Left ventricle myocardium inferior (tissue), 1 donor: Measurements from ENCODE around the gene IP6K1. TPM values are rescaled to one million over a fixed set of nuclear protein-coding genes. Genes with fewer than 3 reads are reported as not detected.

Experiments
- DNase-seq: peaks from one replicate; pipeline ENCODE4 v3.0.0-alpha.2; 2020
- H3K27ac ChIP-seq: fragments of 200-600 bp; replicated peaks from 2 replicates; pipeline ENCODE4 v1.8.0; 2021
- H3K27me3 ChIP-seq: fragments of 200-600 bp; 2 replicates; pipeline ENCODE4 v1.8.0; 2021; ENCODE audit warnings: low read depth
- H3K36me3 ChIP-seq: fragments of 200-600 bp; 2 replicates; pipeline ENCODE4 v1.8.0; 2021
- H3K4me1 ChIP-seq: fragments of 200-600 bp; 2 replicates; pipeline ENCODE4 v1.8.0; 2021
- H3K4me3 ChIP-seq: fragments of 200-600 bp; 2 replicates; pipeline ENCODE4 v1.8.0; 2021; ENCODE audit warnings: mild to moderate bottlenecking, moderate library complexity
- H3K9me3 ChIP-seq: fragments of 200-600 bp; replicated peaks from 2 replicates; pipeline ENCODE4 v1.8.0; 2021
- intact Hi-C: fragments of 100-400 bp; cut with micrococcal nuclease; formaldehyde crosslinking; loops from one replicate; pipeline ENCODE4 v1.11.0; 2022
- microRNA-seq: library from miRNA; unstranded; fragments of <30 nt; microRNA quantifications from one replicate; pipeline ENCODE4 v1.2.0, GENCODE V29; 2020
- total RNA-seq: library from RNA; stranded (reverse); fragmentation: NEBNext Ultra II Directional; extraction: Animal tissue kit (Norgen Biotek cat#: 25700); gene quantifications from one replicate; pipeline ENCODE4 v1.2.1, GENCODE V29; 2021
- TF ChIP-seq, protein P1 (sequence below): fragments of 200-600 bp; IDR thresholded peaks from 2 replicates; pipeline ENCODE4 v1.8.0; 2021; ENCODE audit warnings: antibody characterized with exemption, mild to moderate bottlenecking, borderline replicate concordance
- donor health status: DM: no; HTN: yes; CAD: no; lungs with severe emphysema.

IP6K1 gene
- total RNA-seq, 1 donor from 2014 or later, result 16.9 TPM

DNA sequence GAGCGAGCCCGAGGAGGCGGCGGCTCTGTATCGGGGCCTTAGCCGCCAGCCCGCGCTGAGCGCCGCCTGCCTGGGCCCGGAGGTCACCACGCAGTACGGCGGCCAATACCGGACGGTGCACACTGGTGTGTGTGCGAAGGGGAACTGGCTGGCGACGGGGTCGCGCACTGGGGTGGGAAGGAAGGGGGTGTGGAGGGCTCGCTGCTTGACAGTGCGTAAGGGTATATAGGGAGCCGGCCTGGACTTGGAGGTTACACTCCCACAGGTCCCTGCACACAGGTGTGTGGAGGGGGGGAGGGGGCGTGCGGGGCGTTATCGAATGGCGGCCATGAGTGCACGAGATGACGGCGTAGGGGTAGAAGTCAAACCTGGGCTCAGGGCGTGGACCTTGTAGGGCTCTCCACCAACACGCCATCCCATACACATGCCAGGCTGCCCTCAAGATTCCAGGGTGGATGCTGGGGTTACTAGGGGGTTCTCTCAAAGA lies 111.8 kb downstream of the IP6K1 start:
- Histone ChIP-seq H3K4me1 (peaks cover 33% of the 10 kb centered on the region), H3K9me3 (no peaks in the 10 kb centered on the region), H3K27me3 (no peaks in the 10 kb centered on the region), H3K36me3 (peaks cover 40% of the 10 kb centered on the region), H3K27ac (peak overlapping the region; percentile 97), H3K4me3 (peak overlapping the region; percentile 88)
- intact Hi-C loops, result no loop called here
- TF ChIP-seq, protein P1, sequence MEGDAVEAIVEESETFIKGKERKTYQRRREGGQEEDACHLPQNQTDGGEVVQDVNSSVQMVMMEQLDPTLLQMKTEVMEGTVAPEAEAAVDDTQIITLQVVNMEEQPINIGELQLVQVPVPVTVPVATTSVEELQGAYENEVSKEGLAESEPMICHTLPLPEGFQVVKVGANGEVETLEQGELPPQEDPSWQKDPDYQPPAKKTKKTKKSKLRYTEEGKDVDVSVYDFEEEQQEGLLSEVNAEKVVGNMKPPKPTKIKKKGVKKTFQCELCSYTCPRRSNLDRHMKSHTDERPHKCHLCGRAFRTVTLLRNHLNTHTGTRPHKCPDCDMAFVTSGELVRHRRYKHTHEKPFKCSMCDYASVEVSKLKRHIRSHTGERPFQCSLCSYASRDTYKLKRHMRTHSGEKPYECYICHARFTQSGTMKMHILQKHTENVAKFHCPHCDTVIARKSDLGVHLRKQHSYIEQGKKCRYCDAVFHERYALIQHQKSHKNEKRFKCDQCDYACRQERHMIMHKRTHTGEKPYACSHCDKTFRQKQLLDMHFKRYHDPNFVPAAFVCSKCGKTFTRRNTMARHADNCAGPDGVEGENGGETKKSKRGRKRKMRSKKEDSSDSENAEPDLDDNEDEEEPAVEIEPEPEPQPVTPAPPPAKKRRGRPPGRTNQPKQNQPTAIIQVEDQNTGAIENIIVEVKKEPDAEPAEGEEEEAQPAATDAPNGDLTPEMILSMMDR, result peak; percentile 17
- DNase-seq, result no peak

Small RNA genes lying within 50 kb of the gene (microRNA-seq; reads per million reads assigned to microRNA genes)
- not detected for gene MIR5193

Other genes with a start within 250 kb of the IP6K1 start
- 0.55 TPM for gene BSN, start 232.1 kb downstream of the IP6K1 start, total RNA-seq
- gene APEH, start 112.2 kb downstream of the IP6K1 start, total RNA-seq, result 99.0 TPM
- 5.4 TPM for gene MST1, start 97.1 kb downstream of the IP6K1 start, total RNA-seq
- gene RNF123, start 97.0 kb downstream of the IP6K1 start, total RNA-seq, result 48.6 TPM
- not detected for gene AMIGO3, start 66.9 kb downstream of the IP6K1 start, total RNA-seq
- 15.1 TPM for gene GMPPB, start 62.6 kb downstream of the IP6K1 start, total RNA-seq
- gene CDHR4, start 13.3 kb upstream of the IP6K1 start, total RNA-seq, result not detected
- gene INKA1, start 16.7 kb upstream of the IP6K1 start, total RNA-seq, result 2.3 TPM
- 25.1 TPM for gene UBA7, start 27.4 kb upstream of the IP6K1 start, total RNA-seq
- 0.63 TPM for gene TRAIP, start 70.0 kb upstream of the IP6K1 start, total RNA-seq
- not detected for gene CAMKV, start 83.4 kb upstream of the IP6K1 start, total RNA-seq
- 1.7 TPM for gene MST1R, start 117.3 kb upstream of the IP6K1 start, total RNA-seq
- gene MON1A, start 143.3 kb upstream of the IP6K1 start, total RNA-seq, result 8.4 TPM
- gene RBM6, start 153.6 kb upstream of the IP6K1 start, total RNA-seq, result 40.4 TPM